Mucosa of descending colon (tissue), 3 donors: Measurements from ENCODE around the gene HK1. TPM values are rescaled to one million over a fixed set of nuclear protein-coding genes. Genes with fewer than 3 reads are reported as not detected.

Source experiments
- ATAC-seq: fragments of 200-7000 bp; cut with Tn5 transposase; one replicate; pipeline ENCODE4 v1.9.1; 2020; ENCODE audit warnings: mild to moderate bottlenecking, moderate library complexity
- DNase-seq, 3 donors: peaks; one replicate each; pipeline ENCODE4 v3.0.0-alpha.2; 2020
- H3K36me3 ChIP-seq: fragments of 200-600 bp; one replicate; pipeline ENCODE4 v1.8.0; 2021; ENCODE audit warnings: low read depth, mild to moderate bottlenecking
- H3K4me1 ChIP-seq: fragments of 200-600 bp; one replicate; pipeline ENCODE4 v1.8.0; 2021; ENCODE audit warnings: low read depth, mild to moderate bottlenecking
- H3K4me3 ChIP-seq: fragments of 200-600 bp; one replicate; pipeline ENCODE4 v1.8.0; 2021; ENCODE audit warnings: mild to moderate bottlenecking
- H3K9me3 ChIP-seq: fragments of 200-600 bp; one replicate; pipeline ENCODE4 v1.8.0; 2021; ENCODE audit warnings: mild to moderate bottlenecking
- intact Hi-C, 2 donors: fragments of 100-400 bp; cut with DNase I in 1 of 2; cut with micrococcal nuclease in 1 of 2; formaldehyde crosslinking; loops; one replicate each; pipeline versions ENCODE4 v1.11.0 to v1.11.1; 2022; cut with DNase I, micrococcal nuclease
- total RNA-seq, 3 donors: library from RNA; stranded (reverse); fragmentation: NEBNext Ultra II Directional in 2 of 3; extraction: Animal tissue kit (Norgen Biotek cat#: 25700) in 2 of 3; gene quantifications; one replicate each; pipeline versions ENCODE4 v1.2.1 to v1.2.4, GENCODE V29; 2021 to 2023
- TF ChIP-seq, protein P1 (sequence below): fragments of 200-600 bp; IDR thresholded peaks from one replicate; pipeline ENCODE4 v1.8.0; 2022; ENCODE audit warnings: antibody characterized with exemption, mild to moderate bottlenecking
- donor health status: DM: no; HTN: no; CAD: no; lungs with moderate emphysema.
- donor health status: DM: no; HTN: no; CAD: no.
- donor health status: DM: no; HTN: yes; CAD: no.

The HK1 gene
- total RNA-seq, 3 donors from 2014 or later, result 63.9 to 102 (median 81.3) TPM

DNA sequence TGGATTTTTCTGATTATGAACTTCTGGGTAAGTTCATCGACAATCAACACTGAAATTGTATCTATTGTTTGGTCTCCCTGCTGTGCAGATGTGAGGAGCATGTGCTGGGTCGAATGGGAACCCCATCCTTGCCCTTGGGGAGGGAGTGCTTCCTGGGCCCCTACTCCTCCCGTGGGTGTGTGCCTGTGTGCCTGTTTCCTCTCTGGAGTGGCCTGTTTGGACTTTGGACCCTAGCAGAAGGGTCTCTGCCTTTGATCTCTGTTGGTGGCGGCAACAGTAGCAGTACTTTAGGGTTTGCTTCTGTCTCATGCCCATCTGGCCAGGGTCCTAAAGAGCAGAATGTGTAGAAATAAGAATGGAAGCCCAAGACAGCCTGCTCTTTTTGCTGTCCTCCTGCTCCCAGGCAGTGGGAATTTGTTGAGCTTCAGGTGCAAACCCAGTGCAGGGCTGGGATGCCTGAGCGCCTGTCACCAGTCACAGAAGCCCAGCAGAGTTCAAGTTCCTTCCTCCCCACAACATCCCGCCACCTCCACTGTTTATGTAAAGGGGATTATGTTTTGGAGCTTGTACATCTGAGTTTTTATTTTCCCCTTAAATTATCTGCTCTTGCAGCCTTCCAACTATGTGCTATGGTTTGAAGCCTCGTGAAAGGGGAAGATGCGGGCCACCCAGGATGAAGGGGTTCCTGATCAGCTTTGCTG is 139.9 kb downstream of the HK1 start:
- H3K4me1 ChIP-seq, result peaks cover 28% of the 10 kb centered on the region
- DNase-seq, result peak in 1 of 3 donors; percentile 63
- H3K36me3 ChIP-seq, result no peaks in the 10 kb centered on the region
- peak; percentile 74 for ATAC-seq
- no peak overlapping the region for H3K4me3 ChIP-seq
- TF ChIP-seq, protein P1, sequence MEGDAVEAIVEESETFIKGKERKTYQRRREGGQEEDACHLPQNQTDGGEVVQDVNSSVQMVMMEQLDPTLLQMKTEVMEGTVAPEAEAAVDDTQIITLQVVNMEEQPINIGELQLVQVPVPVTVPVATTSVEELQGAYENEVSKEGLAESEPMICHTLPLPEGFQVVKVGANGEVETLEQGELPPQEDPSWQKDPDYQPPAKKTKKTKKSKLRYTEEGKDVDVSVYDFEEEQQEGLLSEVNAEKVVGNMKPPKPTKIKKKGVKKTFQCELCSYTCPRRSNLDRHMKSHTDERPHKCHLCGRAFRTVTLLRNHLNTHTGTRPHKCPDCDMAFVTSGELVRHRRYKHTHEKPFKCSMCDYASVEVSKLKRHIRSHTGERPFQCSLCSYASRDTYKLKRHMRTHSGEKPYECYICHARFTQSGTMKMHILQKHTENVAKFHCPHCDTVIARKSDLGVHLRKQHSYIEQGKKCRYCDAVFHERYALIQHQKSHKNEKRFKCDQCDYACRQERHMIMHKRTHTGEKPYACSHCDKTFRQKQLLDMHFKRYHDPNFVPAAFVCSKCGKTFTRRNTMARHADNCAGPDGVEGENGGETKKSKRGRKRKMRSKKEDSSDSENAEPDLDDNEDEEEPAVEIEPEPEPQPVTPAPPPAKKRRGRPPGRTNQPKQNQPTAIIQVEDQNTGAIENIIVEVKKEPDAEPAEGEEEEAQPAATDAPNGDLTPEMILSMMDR, result no peak
- H3K9me3 ChIP-seq, result no peaks in the 10 kb centered on the region
- intact Hi-C loops, result no loop called here

- TF ChIP-seq, protein P1, result no peak
- intact Hi-C loops, result no loop called here
- peaks cover 37% of the 10 kb centered on the region for H3K4me1 ChIP-seq
- ATAC-seq (peak; percentile 45), DNase-seq (peak in 2 of 3 donors; percentile 57 to 68)
- H3K4me3 ChIP-seq, result no peak overlapping the region
- H3K9me3 ChIP-seq, result no peaks in the 10 kb centered on the region
- no peaks in the 10 kb centered on the region for H3K36me3 ChIP-seq
Measured at GRCh38 chr10:69419096-69419743, 140.9 kb downstream of the HK1 start.

GRCh38 chr10:69419744-69420126 is 141.4 kb downstream of the HK1 start:
- Histone ChIP-seq H3K9me3 (no peaks in the 10 kb centered on the region), H3K4me1 (peaks cover 37% of the 10 kb centered on the region), H3K36me3 (no peaks in the 10 kb centered on the region), H3K4me3 (no peak overlapping the region)
- DNase-seq (no peak), ATAC-seq (no peak)
- TF ChIP-seq, protein P1, result no peak
- intact Hi-C loops, result no loop called here

DNA sequence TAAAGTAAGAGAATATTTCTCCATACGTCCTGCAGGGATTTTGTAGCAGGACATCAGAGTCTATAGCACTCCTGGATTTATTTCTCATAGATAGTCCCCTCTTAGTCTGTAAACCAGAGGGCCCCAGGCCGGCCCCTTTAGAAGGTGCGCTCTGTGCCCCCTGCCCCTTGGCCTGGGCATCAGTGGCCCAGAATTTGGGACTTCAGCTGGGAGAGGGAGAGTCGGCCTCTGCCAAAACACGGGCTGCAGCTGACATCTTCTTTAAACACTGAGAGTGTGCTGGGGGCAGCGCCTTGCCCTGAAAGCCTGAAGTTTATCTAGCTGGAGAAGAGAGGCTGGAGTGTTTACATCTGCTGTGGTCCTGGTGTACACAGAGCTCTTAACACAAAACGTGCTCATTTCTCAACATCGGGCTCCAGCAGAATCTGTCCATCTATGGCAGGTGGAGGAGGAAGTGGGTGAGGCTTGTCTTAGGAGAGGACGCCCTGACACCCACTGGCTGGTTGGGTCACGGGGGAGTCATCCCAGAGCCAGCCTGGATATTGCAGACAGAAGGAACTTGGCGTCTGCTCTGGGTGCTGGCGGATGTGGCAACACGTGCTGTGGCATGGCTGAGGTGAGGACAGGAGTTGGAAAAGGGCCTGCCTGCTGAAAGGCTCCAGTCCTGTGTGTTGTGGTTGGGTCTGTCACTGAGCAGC is 143.5 kb downstream of the HK1 start:
- Histone ChIP-seq H3K4me3 (no peak overlapping the region), H3K4me1 (peaks cover 52% of the 10 kb centered on the region), H3K36me3 (no peaks in the 10 kb centered on the region), H3K9me3 (no peaks in the 10 kb centered on the region)
- TF ChIP-seq, protein P1, result no peak
- intact Hi-C loops, result no loop called here
- DNase-seq (peak in 2 of 3 donors; percentile 43 to 60), ATAC-seq (no peak)

DNA sequence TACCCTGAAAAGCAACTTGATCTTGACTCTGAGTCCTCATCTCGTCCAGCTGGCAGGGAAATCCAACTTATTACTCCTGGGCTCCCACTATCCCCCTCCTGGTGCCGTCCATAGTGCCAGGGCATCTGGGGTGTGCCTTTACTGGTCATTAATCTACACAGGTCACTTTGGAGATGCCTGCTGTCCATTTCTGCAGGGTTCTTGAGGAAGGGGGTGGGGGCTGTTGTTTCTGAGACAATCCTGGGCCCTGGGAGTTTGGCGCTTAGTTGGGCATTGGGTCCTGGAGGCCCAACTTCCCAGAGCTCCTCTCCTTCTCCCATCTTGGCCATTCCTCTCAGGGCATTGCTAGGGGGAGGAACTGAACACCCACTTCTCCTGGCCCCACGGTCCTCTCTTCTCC is 144.4 kb downstream of the HK1 start:
- TF ChIP-seq, protein P1, result no peak
- H3K4me1 ChIP-seq, result peaks cover 49% of the 10 kb centered on the region
- H3K36me3 ChIP-seq, result no peaks in the 10 kb centered on the region
- H3K4me3 ChIP-seq, result no peak overlapping the region
- H3K9me3 ChIP-seq, result no peaks in the 10 kb centered on the region
- peak in 1 of 3 donors; percentile 22 for DNase-seq
- intact Hi-C loops, result no loop called here
- no peak for ATAC-seq
